CD4-positive, alpha-beta memory T cell (primary cell): Measurements from ENCODE around the gene LUM. TPM values are rescaled to one million over a fixed set of nuclear protein-coding genes. Genes with fewer than 3 reads are reported as not detected.

Experiments
- CTCF ChIA-PET: fragments of 350-600 bp; sonication (Branson Sonifier 250); formaldehyde crosslinking; loops from one replicate; lab custom pipeline; 2021; ENCODE audit warnings: inconsistent platforms; ENCODE audit not compliant: partially characterized antibody; lab: Charles Lee
- POLR2A ChIA-PET: fragments of 350-600 bp; sonication (Branson Sonifier 250); formaldehyde crosslinking; loops from one replicate; lab custom pipeline; 2021; ENCODE audit not compliant: partially characterized antibody; lab: Charles Lee
- DNase-seq, 5 donors: peaks; one replicate each; pipeline versions ENCODE4 v3.0.0 to v3.0.0-alpha.2; 2020 to 2022; ENCODE audit warnings: mixed read lengths in 1 of 5
- H3K27ac ChIP-seq: one replicate; pipeline ENCODE4 v1.7.0; 2013; ENCODE audit warnings: low read depth, low read length
- H3K27me3 ChIP-seq: 2 replicates; pipeline ENCODE4 v1.7.0; 2013; ENCODE audit warnings: mild to moderate bottlenecking, low read length, moderate library complexity; ENCODE audit not compliant: insufficient read depth
- H3K36me3 ChIP-seq: 2 replicates; pipeline ENCODE4 v1.7.0; 2013; ENCODE audit warnings: mild to moderate bottlenecking, low read length, moderate library complexity; ENCODE audit not compliant: insufficient read depth
- H3K4me1 ChIP-seq: 2 replicates; pipeline ENCODE4 v1.7.0; 2013; ENCODE audit warnings: mild to moderate bottlenecking, low read length, moderate library complexity; ENCODE audit not compliant: insufficient read depth
- H3K4me3 ChIP-seq, 2 donors: one replicate each; pipeline ENCODE4 v1.7.0; 2013; ENCODE audit warnings: low read length in 2 of 2, mild to moderate bottlenecking in 1 of 2
- H3K9me3 ChIP-seq, 2 donors: one replicate each; pipeline ENCODE4 v1.7.0; 2013; ENCODE audit warnings: low read length in 2 of 2, control low read depth in 1 of 2; ENCODE audit not compliant: control insufficient read depth in 1 of 2
- H3K27ac Mint-ChIP-seq, 7 donors: one replicate each; pipeline ENCODE4 v1.8.0; 2020 to 2021; ENCODE audit warnings: mixed read lengths in 7 of 7, mild to moderate bottlenecking in 6 of 7, inconsistent platforms in 3 of 7, moderate library complexity in 3 of 7
- H3K27me3 Mint-ChIP-seq, 2 donors: one replicate each; pipeline ENCODE4 v1.8.0; 2020 to 2021; ENCODE audit warnings: mixed read lengths in 2 of 2
- H3K36me3 Mint-ChIP-seq, 2 donors: one replicate each; pipeline ENCODE4 v1.8.0; 2020 to 2021; ENCODE audit warnings: mixed read lengths in 2 of 2, inconsistent platforms in 1 of 2, mild to moderate bottlenecking in 1 of 2
- H3K4me1 Mint-ChIP-seq, 4 donors: one replicate each; pipeline ENCODE4 v1.8.0; 2020 to 2021; ENCODE audit warnings: mixed read lengths in 4 of 4, mild to moderate bottlenecking in 1 of 4
- H3K4me3 Mint-ChIP-seq, 8 donors: one replicate each; pipeline ENCODE4 v1.8.0; 2020 to 2021; ENCODE audit warnings: mixed read lengths in 8 of 8, mild to moderate bottlenecking in 7 of 8, moderate library complexity in 6 of 8, inconsistent platforms in 3 of 8
- H3K9me3 Mint-ChIP-seq, 8 donors: one replicate each; pipeline ENCODE4 v1.8.0; 2020 to 2021; ENCODE audit warnings: mixed read lengths in 8 of 8, mild to moderate bottlenecking in 5 of 8, inconsistent platforms in 3 of 8, moderate library complexity in 1 of 8
- intact Hi-C: fragments of 100-400 bp; cut with micrococcal nuclease; formaldehyde crosslinking; loops from one replicate; pipeline ENCODE4 v1.15.1; 2023
- polyA plus RNA-seq, 2 donors: library from polyadenylated mRNA; unstranded; fragments of 300-500 nt; fragmentation: Illumina TruSeq; gene quantifications; one replicate each; pipeline ENCODE4 v1.2.3, GENCODE V29; 2021
- total RNA-seq, 2 experiments: library from RNA; stranded (reverse); gene quantifications; one replicate each; pipeline ENCODE4 v1.2.3, GENCODE V29; 2021

Gene LUM
- total and polyA plus RNA-seq, 4 experiments from 2014 or later = not detected

- Histone ChIP-seq H3K27ac (no peak overlapping the region), H3K4me1 (no peaks in the 10 kb centered on the region), H3K4me3 (no peak overlapping the region), H3K9me3 (no peaks in the 10 kb centered on the region), H3K36me3 (no peaks in the 10 kb centered on the region), H3K27me3 (no peaks in the 10 kb centered on the region)
- intact Hi-C loops = no loop called here
- H3K36me3 Mint-ChIP-seq = no peaks in the 10 kb centered on the region
- no peaks in the 10 kb centered on the region for H3K9me3 Mint-ChIP-seq
- H3K27me3 Mint-ChIP-seq = no peaks in the 10 kb centered on the region
- H3K27ac Mint-ChIP-seq = no peak overlapping the region
- H3K4me3 Mint-ChIP-seq = no peak overlapping the region
- no peak for DNase-seq
- no peaks in the 10 kb centered on the region for H3K4me1 Mint-ChIP-seq
- ChIA-PET CTCF (no interaction called here), POLR2A (no interaction called here)
These were observed 52.5 kb downstream of the LUM start for GRCh38 chr12:91058786-91059185.

GRCh38 chr12:91057368-91058165 is 53.7 kb downstream of the LUM start, which contains the start of gene KERA:
KERA (minus strand) TSS chr12:91058024; CDS start chr12:91056281, 1,743 bp downstream.
- POLR2A ChIA-PET = no interaction called here
- DNase-seq = no peak
- no peaks in the 10 kb centered on the region for H3K4me1 Mint-ChIP-seq
- Histone ChIP-seq H3K27me3 (no peaks in the 10 kb centered on the region), H3K4me3 (no peak within 1 kb of the TSS), H3K9me3 (no peaks in the 10 kb centered on the region), H3K4me1 (no peaks in the 10 kb centered on the region), H3K36me3 (no peaks in the 10 kb centered on the region), H3K27ac (no peak within 1 kb of the TSS)
- no peak within 1 kb of the TSS for H3K27ac Mint-ChIP-seq
- H3K27me3 Mint-ChIP-seq = no peaks in the 10 kb centered on the region
- H3K36me3 Mint-ChIP-seq = no peaks in the 10 kb centered on the region
- no peak within 1 kb of the TSS for H3K4me3 Mint-ChIP-seq
- CTCF ChIA-PET = no interaction called here
- H3K9me3 Mint-ChIP-seq = no peaks in the 10 kb centered on the region
- intact Hi-C loops = no loop called here

- no peaks in the 10 kb centered on the region for H3K36me3 Mint-ChIP-seq
- ChIA-PET POLR2A (no interaction called here), CTCF (no interaction called here)
- peaks cover 0 to 2% (median 0%) of the 10 kb centered on the region in 8 donors for H3K9me3 Mint-ChIP-seq
- intact Hi-C loops = no loop called here
- Histone ChIP-seq H3K9me3 (no peaks in the 10 kb centered on the region), H3K4me3 (no peak overlapping the region), H3K27me3 (no peaks in the 10 kb centered on the region), H3K4me1 (no peaks in the 10 kb centered on the region), H3K36me3 (no peaks in the 10 kb centered on the region), H3K27ac (no peak overlapping the region)
- DNase-seq = no peak
- H3K4me1 Mint-ChIP-seq = no peaks in the 10 kb centered on the region
- peaks cover 2 to 3% of the 10 kb centered on the region in 2 donors for H3K27me3 Mint-ChIP-seq
- no peak overlapping the region for H3K27ac Mint-ChIP-seq
- no peak overlapping the region for H3K4me3 Mint-ChIP-seq
These were observed 54.8 kb downstream of the LUM start for GRCh38 chr12:91056488-91056887.

GRCh38 chr12:91055976-91056375 is 55.3 kb downstream of the LUM start:
- intact Hi-C loops = no loop called here
- Mint-ChIP-seq H3K27me3 (peaks cover 3% of the 10 kb centered on the region in 2 donors), H3K4me1 (no peaks in the 10 kb centered on the region)

GRCh38 chr12:91053951-91054715 is 57.2 kb downstream of the LUM start:
- H3K4me3 ChIP-seq = no peak overlapping the region
- Mint-ChIP-seq H3K36me3 (no peaks in the 10 kb centered on the region), H3K4me3 (no peak overlapping the region), H3K4me1 (no peaks in the 10 kb centered on the region), H3K27me3 (peaks cover 3% of the 10 kb centered on the region in 2 donors), H3K9me3 (peaks cover 0 to 3% (median 0%) of the 10 kb centered on the region in 8 donors), H3K27ac (no peak overlapping the region)
- no peaks in the 10 kb centered on the region for H3K9me3 ChIP-seq
- intact Hi-C loops = no loop called here
- H3K36me3 ChIP-seq = no peaks in the 10 kb centered on the region
- no peaks in the 10 kb centered on the region for H3K4me1 ChIP-seq
- H3K27ac ChIP-seq = no peak overlapping the region
- ChIA-PET CTCF (no interaction called here), POLR2A (no interaction called here)
- no peak for DNase-seq
- H3K27me3 ChIP-seq = no peaks in the 10 kb centered on the region

More at GRCh38 chr12:91055976-91056375, 55.3 kb downstream of the LUM start:
- Histone ChIP-seq H3K4me1 (no peaks in the 10 kb centered on the region), H3K27me3 (no peaks in the 10 kb centered on the region), H3K9me3 (no peaks in the 10 kb centered on the region), H3K36me3 (no peaks in the 10 kb centered on the region), H3K4me3 (no peak overlapping the region), H3K27ac (no peak overlapping the region)
- POLR2A ChIA-PET = no interaction called here
- Mint-ChIP-seq H3K4me3 (no peak overlapping the region), H3K27ac (no peak overlapping the region), H3K36me3 (no peaks in the 10 kb centered on the region), H3K9me3 (peaks cover 0 to 3% (median 0%) of the 10 kb centered on the region in 8 donors)
- DNase-seq = no peak
- CTCF ChIA-PET = no interaction called here

Other genes with a start within 250 kb of the LUM start
- not detected for gene CCER1, start 156.3 kb downstream of the LUM start, total RNA-seq
- not detected for gene CCER1, start 156.3 kb downstream of the LUM start, polyA plus RNA-seq
- gene EPYC, start 106.5 kb downstream of the LUM start, total RNA-seq = not detected
- not detected for gene EPYC, start 106.5 kb downstream of the LUM start, polyA plus RNA-seq
- not detected for gene KERA, start 53.5 kb downstream of the LUM start, total RNA-seq
- not detected for gene KERA, start 53.5 kb downstream of the LUM start, polyA plus RNA-seq
- gene DCN, start 71.3 kb upstream of the LUM start, total RNA-seq = not detected
- not detected for gene DCN, start 71.3 kb upstream of the LUM start, polyA plus RNA-seq